ENCODE results near the gene ZNF385B.
"Not testable (repeated sequence)": the region's sequence is repeated elsewhere in the genome, so short reads cannot be mapped to it uniquely, and the experiment has no call there.

The ZNF385B gene

DNA sequence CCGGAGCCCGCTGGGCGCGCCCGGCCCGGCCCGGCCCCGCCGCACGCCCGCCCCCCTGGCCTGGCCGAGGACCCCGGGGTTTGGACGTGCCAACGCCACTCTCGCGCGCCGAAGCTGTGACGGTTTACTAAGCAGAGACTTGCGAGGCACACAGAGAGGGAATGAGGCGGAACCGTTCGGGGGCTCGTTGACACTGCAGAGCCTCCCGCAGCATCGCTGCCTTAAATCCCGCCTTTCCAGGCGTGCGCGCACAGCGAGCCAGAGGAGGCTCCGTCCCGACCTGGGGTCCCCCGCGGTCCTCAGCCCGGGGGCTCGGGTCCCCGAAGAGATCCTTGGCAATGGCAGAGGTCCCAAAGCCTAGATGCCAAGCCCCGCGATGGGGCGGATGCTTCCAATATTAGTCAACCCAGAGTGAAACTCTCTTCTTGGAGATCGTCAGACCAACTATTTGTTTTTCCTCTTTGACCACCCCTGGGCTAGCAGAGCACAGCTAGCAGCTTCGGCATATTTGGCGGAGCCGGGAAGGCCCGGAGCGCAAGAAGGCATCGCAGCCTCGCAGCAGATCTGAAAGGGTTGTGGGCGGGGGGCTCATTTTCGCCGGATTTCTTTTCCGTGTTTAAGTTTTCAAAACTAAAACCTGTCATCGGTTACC is at the start of gene ZNF385B:
Gene ZNF385B (minus strand): TSS at position 197 of the 652 bp plus-strand sequence.
- peak in 1 of 2 donors; percentile 17 for DNase-seq

DNA sequence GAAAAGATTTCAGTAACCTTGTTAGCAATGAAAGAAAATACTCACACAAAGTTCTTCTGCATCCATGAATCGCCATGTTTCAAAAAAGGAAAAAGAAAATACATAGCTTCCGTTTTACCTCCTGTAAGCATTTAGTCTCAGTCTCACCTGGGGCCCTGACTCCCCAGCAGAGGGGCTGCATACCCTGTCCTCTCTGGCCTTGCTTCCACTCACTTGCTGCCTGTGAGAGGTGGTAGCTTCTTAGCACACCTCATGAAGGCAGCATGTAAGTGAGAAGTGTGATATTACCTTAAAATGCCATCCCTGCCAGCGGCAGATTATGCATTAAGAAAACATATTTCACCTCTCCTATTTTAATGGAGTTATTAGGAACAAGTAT is 49.3 kb upstream of the ZNF385B start:
- no peak for DNase-seq

DNA sequence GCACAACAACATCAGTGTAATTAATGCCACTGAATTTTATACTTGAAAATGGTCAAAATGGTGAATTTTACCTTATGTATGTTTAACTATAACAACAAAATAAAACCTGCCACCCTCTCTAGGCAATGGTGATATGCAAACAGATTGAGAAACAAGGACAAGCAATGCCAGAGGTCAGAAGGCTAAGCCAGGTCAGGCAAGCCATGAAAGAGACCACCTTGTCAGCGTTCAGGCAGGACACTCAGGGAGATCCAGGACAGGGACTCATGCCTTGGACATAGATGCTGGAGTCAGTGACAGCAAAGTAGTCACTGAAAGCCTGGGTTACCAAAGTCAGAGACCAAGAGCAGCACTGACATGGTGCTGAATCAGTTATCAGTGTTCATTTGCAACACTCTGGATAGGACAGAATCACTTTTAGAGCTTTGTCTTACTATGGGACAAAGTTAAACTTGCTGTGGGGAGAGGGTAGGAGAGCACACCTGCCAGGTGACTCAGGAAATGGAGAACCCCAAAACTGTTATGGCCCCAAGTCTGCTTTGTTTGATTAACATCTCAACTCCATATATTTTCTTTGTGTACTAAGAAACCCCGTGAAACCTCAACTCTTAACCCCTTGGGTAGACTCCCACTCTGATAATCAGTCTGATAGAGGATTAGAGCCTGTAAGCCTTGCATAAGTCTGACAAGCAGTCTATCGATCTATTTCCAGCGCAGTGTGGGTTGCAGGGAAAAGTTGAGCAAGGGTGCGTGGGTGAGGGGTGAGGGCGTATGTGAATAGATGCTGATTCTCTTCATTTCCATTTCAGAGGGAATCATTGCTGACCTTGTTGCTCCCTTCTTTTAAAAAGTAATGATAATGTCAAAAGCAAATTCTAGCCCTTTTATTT is 48.7 kb upstream of the ZNF385B start:
- DNase-seq, result no peak

DNA sequence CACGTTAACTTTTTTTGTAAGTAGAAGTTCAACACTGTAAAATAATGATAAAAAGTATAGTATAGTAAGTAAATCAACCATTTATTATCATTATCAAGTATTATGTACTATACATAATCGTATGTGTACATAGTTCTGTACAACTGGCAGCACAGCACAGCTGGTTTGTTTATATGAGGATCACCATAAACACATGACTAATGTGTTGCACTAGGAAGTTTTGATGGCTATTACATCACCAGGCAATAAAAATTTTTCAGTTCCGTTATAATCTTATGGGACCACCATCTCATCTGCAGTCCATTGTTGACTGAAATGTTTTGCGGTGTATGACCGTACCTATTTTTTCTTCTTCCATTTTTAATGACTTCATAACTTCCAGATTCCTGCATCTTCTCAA is 39.2 kb upstream of the ZNF385B start:
- no peak for DNase-seq

DNA sequence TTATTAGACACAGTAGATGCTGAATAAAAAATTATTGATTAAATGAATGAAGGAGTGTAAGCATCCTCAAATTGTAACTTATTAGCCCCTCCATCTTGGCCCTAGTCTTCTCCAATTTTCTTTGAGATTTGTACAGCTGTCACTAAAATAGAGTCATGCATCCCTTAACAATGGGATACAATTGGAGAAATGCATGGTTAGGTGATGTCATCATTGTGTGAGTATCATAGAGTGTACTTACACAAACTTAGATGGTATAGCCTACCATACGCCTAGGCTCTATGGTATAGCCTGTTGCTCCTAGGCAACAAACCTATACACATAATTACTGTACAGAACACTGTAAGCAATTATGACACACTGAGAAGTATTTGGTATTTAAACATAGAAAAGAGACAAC is 38.3 kb upstream of the ZNF385B start:
- DNase-seq, result no peak

DNA sequence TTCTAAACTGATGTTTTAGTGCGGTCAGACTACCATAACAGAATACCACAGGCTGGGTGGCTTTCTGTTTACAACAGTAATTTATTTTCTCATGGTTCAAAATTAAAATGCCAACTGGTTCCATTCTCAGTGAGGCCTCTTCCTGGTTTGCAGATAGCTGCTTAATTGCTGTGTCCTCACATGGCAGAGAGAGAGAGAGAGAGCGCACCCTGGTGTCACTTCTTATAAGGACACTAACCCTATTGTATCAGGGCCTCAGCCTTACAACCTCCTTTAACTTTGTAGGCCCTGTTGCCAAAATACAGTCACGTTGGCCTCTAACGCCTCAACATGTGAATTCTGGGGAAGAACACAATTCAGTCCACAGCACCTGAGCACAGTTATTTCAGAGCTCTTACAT is 37.5 kb upstream of the ZNF385B start:
- DNase-seq, result no peak

DNA sequence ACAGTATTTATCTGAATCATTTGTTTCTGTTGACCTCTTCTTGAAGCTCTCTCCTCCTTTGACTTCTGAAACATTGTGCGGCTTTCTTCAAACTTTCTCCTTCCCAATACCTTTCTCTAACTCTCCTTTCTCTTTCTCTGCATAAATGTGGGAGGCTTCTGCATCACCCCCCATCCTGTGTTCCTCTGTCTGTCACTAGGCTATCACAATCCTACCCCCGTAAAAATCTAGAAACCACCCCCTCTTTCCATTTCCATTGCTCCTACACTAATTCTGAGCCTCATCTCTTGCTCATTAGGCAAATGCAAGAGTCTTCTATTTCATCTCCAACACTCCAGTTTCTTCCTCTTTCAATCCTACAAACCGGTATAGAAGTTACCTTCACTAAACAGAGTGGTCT is 32.2 kb upstream of the ZNF385B start:
- DNase-seq, result no peak

DNA sequence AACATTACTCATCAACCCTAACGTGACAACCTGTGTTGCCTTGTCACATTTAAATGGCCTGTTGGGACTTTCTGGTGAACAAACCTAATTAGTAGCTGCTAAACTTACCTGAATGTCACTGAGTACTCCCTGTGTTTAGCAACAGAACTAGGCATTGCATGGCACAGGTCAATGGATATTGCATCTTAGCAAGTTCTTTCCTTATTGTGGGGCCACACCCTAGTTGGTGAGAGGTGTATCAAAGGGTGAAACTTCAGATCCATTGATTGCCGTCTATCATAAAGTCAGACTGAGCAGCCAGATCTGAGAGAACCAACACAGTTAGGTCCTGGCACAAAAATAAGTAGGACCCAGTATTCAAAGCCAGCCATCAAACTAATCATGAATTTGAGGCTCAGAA is 29.8 kb upstream of the ZNF385B start:
- DNase-seq, result no peak

DNA sequence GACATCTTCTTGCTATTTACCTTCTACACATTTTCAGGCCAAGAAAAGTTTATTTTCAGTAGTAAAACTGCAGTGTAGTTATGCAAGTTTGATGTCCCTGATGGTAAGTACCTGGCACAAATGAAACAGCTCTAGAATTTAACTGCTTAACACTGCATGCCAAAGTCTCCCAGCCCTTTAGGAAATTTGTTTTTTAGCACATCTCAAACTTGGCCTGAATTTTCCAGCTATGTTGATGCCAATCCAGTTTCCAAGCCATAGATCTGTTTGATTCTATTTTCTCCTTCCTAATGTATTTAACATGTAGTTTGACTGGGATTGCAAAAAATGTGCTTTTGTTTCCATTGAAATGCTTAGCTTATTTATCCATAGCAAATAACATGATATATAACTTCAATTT is 29.3 kb upstream of the ZNF385B start:
- DNase-seq, result no peak

DNA sequence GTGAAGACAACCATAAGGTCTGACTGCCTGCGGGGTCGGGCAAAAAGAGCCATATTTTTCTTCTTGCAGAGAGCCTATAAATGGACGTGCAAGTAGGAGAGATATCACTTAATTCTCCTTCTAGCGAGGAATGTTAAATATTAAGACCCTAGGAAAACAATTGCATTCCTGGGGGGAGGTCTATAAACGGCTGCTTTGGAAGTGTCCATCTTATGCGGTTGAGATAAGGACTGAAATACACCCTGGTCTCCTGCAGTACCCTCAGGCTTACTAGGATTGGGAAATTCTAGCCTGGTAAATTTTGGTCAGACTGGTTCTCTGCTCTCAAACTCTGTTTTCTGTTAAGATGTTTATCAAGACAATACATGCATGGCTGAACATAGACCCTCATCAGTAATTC is 27.2 kb upstream of the ZNF385B start:
- not testable (repeated sequence) for DNase-seq

DNA sequence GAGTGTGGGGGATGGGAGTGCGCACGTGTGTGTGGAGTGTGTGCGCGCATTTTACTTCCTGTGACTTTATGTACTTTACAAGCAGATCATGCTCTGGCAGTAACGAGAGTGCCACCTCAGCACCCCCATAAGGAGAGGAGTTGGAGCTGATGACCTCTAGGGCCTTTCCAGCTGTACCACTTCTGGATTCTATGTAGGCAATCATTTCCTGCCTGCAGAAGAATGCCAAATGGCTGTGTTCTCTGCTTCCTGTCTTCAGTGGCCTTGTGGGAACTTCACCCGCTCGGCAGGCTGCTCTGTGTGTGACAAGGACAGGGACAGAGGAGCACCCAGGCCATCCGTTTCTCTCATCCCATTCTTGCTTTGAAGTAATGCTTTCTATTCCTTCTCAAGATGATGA is 22.8 kb upstream of the ZNF385B start:
- no peak for DNase-seq

DNA sequence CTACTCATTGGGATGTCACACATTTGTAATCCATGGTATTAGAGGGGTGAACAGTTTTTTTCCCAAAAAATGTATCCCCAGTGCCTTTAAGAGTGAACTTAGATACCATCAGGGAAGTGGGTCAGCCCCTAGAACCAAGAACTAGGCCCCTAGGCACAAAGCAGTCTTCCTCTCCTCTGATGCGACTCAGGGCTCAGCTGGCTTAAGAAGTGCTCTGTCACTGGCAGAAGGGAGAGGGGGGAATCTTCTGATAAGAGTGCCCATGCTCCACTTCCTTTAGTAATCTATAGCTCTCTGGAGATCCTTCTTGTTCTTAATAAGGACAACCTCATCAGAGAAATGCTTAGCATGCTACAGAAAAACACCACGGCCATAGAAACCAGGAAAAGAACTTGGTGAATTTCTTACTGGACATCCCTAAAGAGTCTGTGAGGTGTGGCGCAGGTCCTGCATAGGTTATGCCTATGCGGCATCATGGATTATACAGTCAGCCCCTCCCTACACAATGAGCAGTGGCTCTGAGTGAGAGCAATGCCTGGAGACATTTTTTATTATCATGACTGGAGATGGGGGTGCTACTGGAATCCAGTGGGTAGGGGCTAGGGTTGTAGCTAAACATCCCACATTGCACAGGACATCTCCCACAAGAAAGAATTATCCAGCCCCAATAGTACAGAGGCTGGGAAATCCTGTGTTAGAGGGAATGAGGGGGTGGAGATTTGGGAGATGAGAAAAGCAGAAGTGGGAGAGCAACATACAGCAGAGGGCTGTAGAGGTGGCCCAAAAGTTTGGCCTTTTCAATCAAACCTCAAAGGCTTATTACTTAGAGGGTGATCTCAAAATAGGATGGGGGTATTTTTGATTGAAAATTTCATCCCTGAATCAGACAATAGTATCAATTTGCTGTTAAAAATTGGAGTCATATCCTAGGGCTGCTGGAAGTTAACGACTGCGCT is 21.7 kb upstream of the ZNF385B start:
- DNase-seq, result no peak

DNA sequence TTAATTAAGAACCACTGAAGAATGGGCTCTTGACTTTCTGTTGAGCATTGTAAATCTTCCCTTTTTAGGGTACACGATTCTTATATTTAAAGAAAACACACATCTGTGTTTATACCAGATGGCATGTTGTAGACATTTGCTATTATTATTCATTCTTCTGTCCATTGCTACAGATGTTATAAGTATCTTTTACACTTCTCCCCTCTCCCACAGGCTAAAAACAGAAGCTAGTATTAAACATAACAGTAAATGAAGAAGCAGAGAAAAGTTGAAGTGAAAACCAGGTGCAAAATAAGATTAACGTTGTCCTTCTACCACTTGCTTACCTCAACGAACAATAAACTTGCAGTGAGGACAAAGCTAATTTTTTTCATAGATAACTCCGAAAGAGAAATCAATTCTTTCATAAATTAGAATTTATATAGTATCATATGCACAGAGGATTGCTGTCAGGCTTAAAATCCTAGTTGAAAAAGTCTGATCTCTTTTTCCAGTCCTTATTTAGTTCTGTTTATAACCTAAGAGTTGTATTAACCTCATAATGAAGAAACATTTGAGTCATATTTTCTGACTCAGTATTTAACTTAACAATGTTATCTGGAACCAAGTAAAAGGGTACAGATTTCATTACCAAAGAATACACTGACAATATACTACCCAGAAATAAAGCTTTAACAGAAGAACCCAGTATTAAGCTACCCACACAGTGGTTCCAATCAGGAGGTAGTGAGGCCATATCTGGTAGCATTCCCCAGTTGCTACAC is 16.4 kb upstream of the ZNF385B start:
- no peak for DNase-seq

DNA sequence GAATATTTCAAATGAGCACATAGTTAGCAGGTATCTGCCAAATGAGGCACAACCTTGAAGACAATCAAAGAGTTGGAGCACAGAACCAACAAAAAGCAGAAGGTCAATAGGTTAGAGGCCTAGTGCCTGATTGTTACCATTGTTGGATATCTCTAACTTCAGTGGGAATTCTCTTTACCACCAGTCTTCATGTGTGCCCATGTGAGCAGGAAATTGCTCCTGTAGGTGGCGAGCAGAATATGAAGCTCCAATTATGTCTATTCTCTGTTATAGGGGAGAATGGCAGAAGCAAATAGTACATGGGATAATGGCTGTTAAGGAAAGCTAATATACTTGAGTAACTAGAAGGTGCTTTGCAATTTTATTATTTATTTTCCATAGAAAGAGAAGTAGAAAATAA is 14.9 kb upstream of the ZNF385B start:
- DNase-seq, result no peak

DNA sequence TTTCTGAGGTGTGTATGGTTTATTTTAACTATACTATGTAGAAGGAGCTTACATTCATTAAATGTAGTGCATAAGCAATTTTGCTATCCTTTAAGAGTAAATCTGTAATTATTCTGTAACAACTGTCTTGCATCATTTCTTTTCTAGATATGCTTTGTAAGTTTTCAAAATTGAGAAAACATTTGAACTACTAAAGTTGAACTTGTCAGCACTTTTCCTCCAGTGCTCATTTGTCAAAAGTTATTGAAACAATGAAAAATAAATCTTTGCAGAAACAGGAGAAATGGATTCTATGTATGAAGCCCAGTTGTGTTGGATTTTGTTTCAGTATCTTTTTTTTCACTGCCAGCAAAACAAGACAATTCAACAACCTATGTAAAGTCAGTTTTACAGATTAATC is 14.5 kb upstream of the ZNF385B start:
- no peak for DNase-seq

DNA sequence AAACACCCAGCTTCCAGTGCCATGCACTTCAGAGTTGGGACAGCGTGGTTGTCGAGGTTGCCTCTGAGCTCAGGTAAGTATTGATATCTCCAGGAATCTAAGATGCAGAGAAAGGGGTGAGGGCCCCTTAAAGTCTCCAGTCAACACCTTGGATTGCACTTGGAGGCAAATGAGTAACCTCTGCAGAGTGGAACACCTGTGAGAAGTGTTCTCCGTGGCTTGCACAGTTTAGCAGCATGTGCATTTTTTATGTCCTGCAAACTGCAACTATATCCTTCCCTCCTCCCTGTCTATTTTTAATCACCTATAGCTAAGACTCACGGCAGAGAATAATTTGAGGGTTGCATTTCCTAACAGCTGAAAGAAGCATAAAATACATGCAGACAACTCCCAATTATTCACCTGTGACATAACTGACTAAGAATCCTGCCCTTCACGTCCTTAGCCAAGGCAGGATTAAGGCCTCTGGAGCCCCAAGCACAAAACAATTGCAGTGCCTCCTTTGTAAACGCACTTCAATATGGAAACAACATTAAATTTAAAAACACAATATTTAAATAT is 1.6 kb upstream of the ZNF385B start:
- no peak for DNase-seq

DNA sequence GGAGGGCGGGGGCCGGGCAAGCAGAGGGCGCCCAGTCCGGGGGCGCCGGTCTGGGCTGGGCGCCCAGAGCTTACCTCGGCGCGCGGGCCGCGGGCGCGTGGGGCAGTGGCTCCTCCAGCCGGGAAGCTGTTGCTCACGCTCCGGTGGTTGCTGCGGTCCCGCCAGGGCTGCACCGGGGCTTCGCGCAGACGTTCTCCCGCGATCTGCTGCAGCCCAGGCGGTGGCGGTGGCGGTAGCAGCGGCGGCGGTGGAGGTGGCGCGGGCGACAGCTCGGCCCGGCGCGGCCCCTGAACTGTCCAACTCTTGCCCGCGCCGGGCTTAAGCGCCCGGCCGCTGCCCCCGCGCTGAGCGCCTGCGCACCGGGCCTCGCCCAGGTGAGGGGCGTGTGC is 391 bp downstream of the ZNF385B start:
- peak in 1 of 2 donors; percentile 14 for DNase-seq

DNA sequence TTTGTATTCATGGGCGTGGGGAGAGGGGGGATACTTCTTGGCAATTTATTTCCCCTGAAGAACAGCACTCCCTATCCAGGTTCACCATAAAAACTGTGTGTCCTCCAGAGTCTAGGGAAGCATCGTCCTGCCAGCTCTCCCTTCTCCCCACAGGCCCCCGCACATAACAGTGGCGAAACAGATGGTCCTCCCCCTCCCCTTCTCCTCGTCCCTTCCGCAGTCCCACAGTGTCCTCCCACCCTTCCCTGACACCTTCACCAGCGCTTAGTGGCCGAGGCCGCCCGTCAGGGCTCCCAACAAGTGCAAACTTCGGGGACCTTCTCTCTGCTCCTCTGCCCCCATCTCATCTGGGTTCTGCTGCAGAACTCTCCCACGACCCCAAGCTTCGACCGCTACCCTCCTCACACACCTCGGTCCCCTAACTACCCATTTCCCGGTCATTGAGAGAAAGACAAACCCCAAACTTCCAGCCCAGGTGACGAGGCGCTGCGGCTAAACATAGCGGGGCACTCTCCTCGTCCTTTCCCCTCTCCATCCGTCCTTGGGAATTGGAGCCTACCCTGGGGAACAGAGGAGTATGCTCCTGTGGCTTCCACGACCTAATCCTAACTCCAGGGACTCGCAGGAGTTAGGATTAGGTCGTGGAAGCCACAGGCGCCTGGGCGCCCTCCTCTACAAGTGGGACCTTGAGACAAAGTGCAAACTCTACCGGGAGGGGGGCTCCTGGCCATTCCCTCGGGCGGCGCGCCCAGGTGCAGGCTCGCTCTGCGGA is 971 bp downstream of the ZNF385B start:
- no peak for DNase-seq

DNA sequence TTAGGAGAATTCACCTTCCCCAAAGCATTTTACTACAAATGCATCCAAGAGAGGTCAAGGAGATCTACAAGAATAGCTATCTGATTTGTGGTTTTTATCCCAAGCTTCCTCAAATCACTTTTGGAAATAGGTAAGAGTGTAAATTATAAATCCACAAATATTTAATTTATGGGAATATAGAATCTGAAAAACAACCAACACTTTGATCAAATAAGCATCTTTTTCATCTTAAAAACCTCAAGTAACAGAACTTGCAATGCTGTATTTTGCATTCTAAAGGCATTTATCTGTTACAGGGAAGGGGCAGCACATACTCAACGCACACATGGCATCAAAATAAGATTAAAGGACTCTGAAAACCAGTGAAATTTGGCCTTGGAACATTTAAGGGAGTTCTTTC is 1.9 kb downstream of the ZNF385B start:
- no peak for DNase-seq

DNA sequence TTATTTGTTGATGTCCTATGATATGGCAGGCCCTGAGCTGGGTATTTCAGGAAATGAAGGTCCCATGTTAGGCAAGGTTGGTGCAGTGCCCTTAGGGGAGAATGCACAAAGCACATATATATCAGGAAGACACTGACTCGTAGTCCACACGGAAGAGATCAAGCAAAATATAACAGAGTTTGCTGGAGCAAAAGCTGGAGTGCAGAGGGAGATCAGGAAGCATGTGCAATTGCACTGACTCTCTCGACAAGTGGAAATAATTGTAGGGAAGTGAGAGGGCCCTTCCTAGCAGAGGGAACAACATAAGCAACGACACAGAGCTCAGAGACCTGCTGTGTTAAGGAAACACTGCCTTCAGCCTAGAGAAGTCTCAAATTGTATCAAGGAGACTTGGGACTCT is 4.2 kb downstream of the ZNF385B start:
- no peak for DNase-seq

DNA sequence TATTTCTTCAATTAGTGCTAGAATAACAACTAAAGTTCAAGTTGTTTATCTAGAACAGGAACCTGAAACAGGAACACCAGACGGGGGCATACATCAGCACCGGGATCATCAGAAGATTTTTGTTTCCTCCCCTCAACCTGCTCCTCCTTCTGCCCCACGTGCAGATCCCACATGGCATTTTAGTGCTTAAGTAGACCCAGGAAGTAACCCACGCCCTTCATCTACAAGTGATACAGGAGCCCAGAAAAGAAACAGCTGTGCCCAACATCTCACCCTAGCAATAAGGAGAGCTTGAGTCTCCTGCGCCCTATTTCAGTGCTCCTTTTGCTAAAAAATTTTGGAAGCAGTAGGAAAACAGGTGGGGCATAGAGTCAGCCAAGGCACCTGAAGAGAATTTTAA is 5.2 kb downstream of the ZNF385B start:
- DNase-seq, result no peak
